ENCODE data around the gene ATP9A.

- TF ChIP-seq CTCF (IDR thresholded peaks at IDR 0.05): no peak
- TF ChIP-seq POLR2AphosphoS5 (IDR thresholded peaks at IDR 0.05): no peak
- no peak for TF ChIP-seq POLR2A (IDR thresholded peaks at IDR 0.05)
- no peak for TF ChIP-seq EP300 (IDR thresholded peaks at IDR 0.05)
These were observed 69.9 kb downstream of the ATP9A start for GRCh38 chr20:51698252-51698651.
